A549 (cell line): ENCODE results near the gene NOS1. TPM values are rescaled to one million over a fixed set of nuclear protein-coding genes. Genes with fewer than 3 reads are reported as not detected.
A peak's percentile ranks its signal among the peaks of the same experiment; 100 is the strongest.
"Not testable (repeated sequence)": the region's sequence is repeated elsewhere in the genome, so short reads cannot be mapped to it uniquely, and the experiment has no call there.

Source experiments
- ATAC-seq, 2 experiments: fragments of 200-7000 bp in 1 of 2; fragments of >200 bp in 1 of 2; cut with Nextera tagmentation in 1 of 2; cut with Tn5 transposase in 1 of 2; 3 replicates each; pipeline versions ENCODE4 v1.8.0 to v1.9.1; 2018 to 2020; ENCODE audit warnings: mild to moderate bottlenecking in 1 of 2, moderate library complexity in 1 of 2
- CTCF ChIA-PET: fragments of 300-600 bp; sonication (Branson Sonifier 250); formaldehyde crosslinking; extraction: SDS; loops from one replicate; lab custom pipeline; 2021; ENCODE audit warnings: antibody characterized with exemption, inconsistent platforms; lab: Yijun Ruan, JAX
- POLR2A ChIA-PET: fragments of 350-600 bp; formaldehyde crosslinking; extraction: SDS; loops from one replicate; lab custom pipeline; 2021; ENCODE audit warnings: antibody characterized with exemption, inconsistent platforms; lab: Yijun Ruan, JAX
- DNase-seq, 2 experiments: peaks; one replicate each; pipeline versions ENCODE4 v3.0.0 to v3.0.0-alpha.2; 2011 to 2016; ENCODE audit warnings: low read depth in 1 of 2, low spot score in 1 of 2
- FAIRE-seq: peaks from 2 replicates; lab custom pipeline; 2011; peaks lifted over from hg19 to GRCh38; lab: Jason Lieb, UNC
- H3K27ac ChIP-seq, 2 experiments: fragments of >200 bp; sonication (Bioruptor Twin); formaldehyde crosslinking; 3 replicates each; pipeline ENCODE4 v1.5.1; 2016 to 2017
- H3K4me1 ChIP-seq: fragments of >200 bp; sonication (Bioruptor Twin); formaldehyde crosslinking; 3 replicates; pipeline ENCODE4 v1.6.1; 2016
- H3K4me2 ChIP-seq: fragments of >200 bp; sonication (Bioruptor Twin); formaldehyde crosslinking; 3 replicates; pipeline ENCODE4 v1.6.1; 2016
- H3K4me3 ChIP-seq: fragments of >200 bp; sonication (Bioruptor Twin); formaldehyde crosslinking; 3 replicates; pipeline ENCODE4 v1.5.1; 2016
- H3K9me3 ChIP-seq: fragments of >200 bp; sonication (Bioruptor Twin); formaldehyde crosslinking; 3 replicates; pipeline ENCODE4 v1.6.1; 2016
- BHLHE40 ChIP-seq: IDR thresholded peaks from 2 replicates; pipeline ENCODE4 v1.6.1; 2012; ENCODE audit warnings: low read depth, low read length, inconsistent platforms
- CEBPB ChIP-seq, 2 experiments: fragments of >200 bp in 1 of 2; sonication (Bioruptor Twin) in 1 of 2; formaldehyde crosslinking in 1 of 2; IDR thresholded peaks; 2 replicates each; pipeline ENCODE4 v1.6.1; 2012 to 2016
- EHF ChIP-seq: fragments of 250-450 bp; sonication (Bioruptor Pico); IDR thresholded peaks from 2 replicates; pipeline ENCODE4 v1.5.0; 2020; ENCODE audit warnings: mild to moderate bottlenecking
- FOSB ChIP-seq: fragments of 250-450 bp; sonication (Bioruptor Pico); IDR thresholded peaks from 2 replicates; pipeline ENCODE4 v1.5.0; 2020; ENCODE audit warnings: mild to moderate bottlenecking, moderate library complexity
- GATA3 ChIP-seq: IDR thresholded peaks from 2 replicates; pipeline ENCODE4 v1.6.1; 2012; ENCODE audit warnings: borderline replicate concordance
- HES2 ChIP-seq: fragments of >200 bp; sonication (Bioruptor Twin); formaldehyde crosslinking; IDR thresholded peaks from 2 replicates; pipeline ENCODE4 v1.6.1; 2016
- HOXB13 ChIP-seq: fragments of 250-450 bp; sonication (Bioruptor Pico); IDR thresholded peaks from 2 replicates; pipeline ENCODE4 v1.5.0; 2020; ENCODE audit warnings: low read depth, mild to moderate bottlenecking, moderate library complexity
- KDM1A ChIP-seq: fragments of 200-600 bp; sonication (generic); IDR thresholded peaks from 2 replicates; pipeline ENCODE4 v1.6.1; 2016; ENCODE audit warnings: low read depth, mild to moderate bottlenecking
- MAX ChIP-seq: IDR thresholded peaks from 2 replicates; pipeline ENCODE4 v1.6.1; 2012
- MYC ChIP-seq: IDR thresholded peaks from 2 replicates; pipeline ENCODE4 v1.6.1; 2012; ENCODE audit warnings: mild to moderate bottlenecking, inconsistent platforms, low read length, improper control_type of control experiment, borderline replicate concordance
- PHF8 ChIP-seq: fragments of 200-600 bp; sonication (generic); IDR thresholded peaks from 2 replicates; pipeline ENCODE4 v1.6.1; 2016; ENCODE audit warnings: low read depth, mild to moderate bottlenecking, antibody characterized with exemption, moderate library complexity, borderline replicate concordance
- POLR2AphosphoS2 ChIP-seq: conservative IDR thresholded peaks from 2 replicates; pipeline ENCODE4 v1.6.1; 2012; ENCODE audit warnings: low read length, improper control_type of control experiment, inconsistent platforms
- RAD21 ChIP-seq, 2 experiments: fragments of >200 bp in 1 of 2; sonication (Bioruptor Twin) in 1 of 2; formaldehyde crosslinking in 1 of 2; IDR thresholded peaks in 1 of 2; conservative IDR thresholded peaks in 1 of 2; 2 replicates in 1 of 2; 3 replicates in 1 of 2; pipeline ENCODE4 v1.6.1; 2012 to 2018; ENCODE audit warnings: inconsistent platforms in 1 of 2
- RCOR1 ChIP-seq: fragments of 150-350 bp; IDR thresholded peaks from 2 replicates; pipeline ENCODE4 v1.6.1; 2014; ENCODE audit warnings: antibody characterized with exemption, low read length, low read depth
- TFCP2L1 ChIP-seq: fragments of 250-450 bp; sonication (Bioruptor Pico); IDR thresholded peaks from 2 replicates; pipeline ENCODE4 v1.5.0; 2021; ENCODE audit warnings: mild to moderate bottlenecking
- ZSCAN20 ChIP-seq: fragments of 250-450 bp; sonication (Bioruptor Pico); IDR thresholded peaks from 2 replicates; pipeline ENCODE4 v1.8.0; 2022; ENCODE audit warnings: mild to moderate bottlenecking, moderate library complexity
- WGBS: methylation state at CpG from one replicate; pipeline ENCODE4 v1.1.6; 2017; ENCODE audit errors: missing lambda C conversion rate; 5-methylcytosine and 5-hydroxymethylcytosine counted together
- polyA plus RNA-seq, 4 experiments: library from polyadenylated mRNA; depleted of rRNA in 3 of 4; stranded (reverse); fragments of >200 nt; fragmentation: RNase III in 1 of 4; extraction: RNeasy Plus Mini Kit Qiagen cat#74134 plus additional on column Dnase treatment in 1 of 4; gene quantifications; 2 replicates in 3 of 4; 3 replicates in 1 of 4; pipeline ENCODE4 v1.2.3, GENCODE V29; 2011 to 2017
- TF ChIP-seq, protein P1 (sequence below): fragments of >200 bp; sonication (Bioruptor Twin); formaldehyde crosslinking; IDR thresholded peaks from 3 replicates; pipeline ENCODE4 v1.6.1; 2016
- TF ChIP-seq, protein P2 (sequence below): fragments of 450-650 bp; IDR thresholded peaks from 2 replicates; pipeline ENCODE4 v1.6.1; 2014; ENCODE audit warnings: antibody characterized with exemption

NOS1 gene
- polyA plus RNA-seq, 2 of the 4 experiments (the other 2 are of a cell fraction) = 0.10 to 0.39 TPM

DNA sequence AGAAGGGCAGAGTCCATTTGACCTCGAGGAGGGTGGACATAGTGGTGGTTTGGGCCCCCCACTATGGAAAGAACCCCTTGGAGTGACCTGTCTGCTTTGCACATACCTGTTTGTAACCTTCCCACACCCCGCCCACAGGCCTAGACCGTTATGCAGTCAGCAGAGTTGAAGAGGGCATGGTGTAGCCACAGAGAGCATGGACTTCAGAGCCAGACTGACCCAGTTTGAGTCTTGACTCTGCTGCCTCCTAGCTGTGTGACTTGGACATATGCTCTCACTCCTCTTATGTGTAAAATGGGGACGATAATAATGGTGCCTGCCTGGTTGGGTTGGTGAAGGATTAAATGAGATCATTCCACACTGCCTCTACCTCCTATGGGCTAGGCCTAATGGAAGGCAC, 40.9 kb upstream of the NOS1 start:
- ATAC-seq (peak; percentile 26 to 78; a peak in 3 of 6 replicates), DNase-seq (peak in 1 of 2 experiments; percentile 51), FAIRE-seq (no peak)
- Histone ChIP-seq H3K4me3 (no peak overlapping the region), H3K4me1 (no peaks in the 10 kb centered on the region), H3K27ac (no peak overlapping the region), H3K4me2 (no peak overlapping the region), H3K9me3 (peaks cover 9% of the 10 kb centered on the region; the same call in 2 of the 3 replicates)
- 61% methylated on average over 4 of the region's 4 CpGs for WGBS
- CTCF ChIA-PET = no interaction called here
- peak in 1 of 2 experiments; percentile 20; a peak in 1 of 5 replicates for TF ChIP-seq RAD21 (conservative IDR thresholded peaks at IDR 0.05 in 1 of 2, IDR thresholded peaks at IDR 0.05 in 1 of 2)
- TF ChIP-seq MAX = no peak
- TF ChIP-seq, all 56 proteins: peak for 1
- POLR2A ChIA-PET = no interaction called here

DNA sequence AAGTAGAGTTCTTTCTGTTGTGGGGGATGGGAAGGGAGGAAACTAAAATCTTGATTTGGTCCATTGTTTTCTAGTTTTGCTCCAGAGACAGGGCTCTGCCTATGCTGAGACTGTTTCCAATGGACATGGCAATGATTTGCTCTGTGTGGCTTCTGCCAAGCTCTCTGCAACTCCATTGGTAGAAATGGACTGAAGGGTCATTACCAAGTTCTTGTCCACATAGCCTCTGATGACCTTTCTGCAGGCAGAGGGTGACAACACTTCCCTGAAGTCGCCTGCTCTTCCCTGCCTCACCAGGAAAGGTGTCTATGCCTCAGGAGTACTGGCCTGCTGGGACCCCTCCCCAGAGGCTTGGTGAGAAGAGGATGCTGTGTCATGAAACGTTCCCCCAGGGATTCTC, 39.5 kb upstream of the NOS1 start:
- POLR2A ChIA-PET = no interaction called here
- Histone ChIP-seq H3K4me2 (no peak overlapping the region), H3K4me3 (no peak overlapping the region), H3K4me1 (no peaks in the 10 kb centered on the region), H3K9me3 (peaks cover 12% of the 10 kb centered on the region; the same call in 2 of the 3 replicates), H3K27ac (no peak overlapping the region)
- CTCF ChIA-PET = interaction anchor here (1.4 kb wide), 1 partner anchor 34 kb away, joined by 5 read pairs; no protein-coding TSS in a partner anchor
- FAIRE-seq (no peak), ATAC-seq (no peak; a peak in 1 of 6 replicates), DNase-seq (no peak)
- TF ChIP-seq CEBPB (IDR thresholded peaks at IDR 0.05) (no peak), GATA3 (no peak), HOXB13 (CRISPR knock-in tag) (no peak), TFCP2L1 (CRISPR knock-in tag) (no peak), BHLHE40 (no peak), PHF8 (no peak), FOSB (CRISPR knock-in tag) (no peak), EHF (no peak), HES2 (no peak), RCOR1 (no peak), POLR2AphosphoS2 (no peak), ZSCAN20 (CRISPR knock-in tag) (no peak)
- TF ChIP-seq, protein P1, sequence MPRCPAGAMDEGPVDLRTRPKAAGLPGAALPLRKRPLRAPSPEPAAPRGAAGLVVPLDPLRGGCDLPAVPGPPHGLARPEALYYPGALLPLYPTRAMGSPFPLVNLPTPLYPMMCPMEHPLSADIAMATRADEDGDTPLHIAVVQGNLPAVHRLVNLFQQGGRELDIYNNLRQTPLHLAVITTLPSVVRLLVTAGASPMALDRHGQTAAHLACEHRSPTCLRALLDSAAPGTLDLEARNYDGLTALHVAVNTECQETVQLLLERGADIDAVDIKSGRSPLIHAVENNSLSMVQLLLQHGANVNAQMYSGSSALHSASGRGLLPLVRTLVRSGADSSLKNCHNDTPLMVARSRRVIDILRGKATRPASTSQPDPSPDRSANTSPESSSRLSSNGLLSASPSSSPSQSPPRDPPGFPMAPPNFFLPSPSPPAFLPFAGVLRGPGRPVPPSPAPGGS = no peak
- TF ChIP-seq, protein P2, sequence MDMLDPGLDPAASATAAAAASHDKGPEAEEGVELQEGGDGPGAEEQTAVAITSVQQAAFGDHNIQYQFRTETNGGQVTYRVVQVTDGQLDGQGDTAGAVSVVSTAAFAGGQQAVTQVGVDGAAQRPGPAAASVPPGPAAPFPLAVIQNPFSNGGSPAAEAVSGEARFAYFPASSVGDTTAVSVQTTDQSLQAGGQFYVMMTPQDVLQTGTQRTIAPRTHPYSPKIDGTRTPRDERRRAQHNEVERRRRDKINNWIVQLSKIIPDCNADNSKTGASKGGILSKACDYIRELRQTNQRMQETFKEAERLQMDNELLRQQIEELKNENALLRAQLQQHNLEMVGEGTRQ = no peak
- WGBS = 17% methylated on average over 2 of the region's 2 CpGs

GRCh38 chr12:117398482-117398881, 37.1 kb upstream of the NOS1 start:
- ATAC-seq, H3K27ac ChIP-seq, H3K4me1 ChIP-seq, DNase-seq, CTCF ChIA-PET, H3K4me2 ChIP-seq, H3K9me3 ChIP-seq, FAIRE-seq, POLR2A ChIA-PET, H3K4me3 ChIP-seq: not testable (repeated sequence)

DNA sequence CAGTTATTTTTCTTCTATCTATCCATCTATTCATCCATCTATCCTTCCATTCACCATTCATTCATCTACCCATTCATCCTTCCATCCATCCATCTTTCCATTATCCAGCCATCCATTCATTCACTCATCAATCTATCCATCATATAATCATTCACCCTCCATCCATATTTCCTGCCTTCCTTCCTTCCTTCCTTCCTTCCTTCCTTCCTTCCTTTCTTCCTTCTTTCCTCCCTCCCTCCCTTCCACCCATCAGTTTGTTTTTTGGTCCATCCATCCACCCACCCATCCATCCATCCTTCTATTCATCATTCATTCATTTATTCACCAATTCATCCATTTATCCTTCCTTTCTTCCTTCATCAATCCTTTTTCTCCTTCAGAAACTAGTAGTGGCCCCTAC, 34.3 kb upstream of the NOS1 start:
- POLR2A ChIA-PET = no interaction called here
- H3K27ac ChIP-seq = no peak overlapping the region
- ATAC-seq (no peak), DNase-seq (no peak), FAIRE-seq (no peak)
- CTCF ChIA-PET = no interaction called here
- 0 out of 3 replicates have a peak, but pooled peaks cover 7% of the 10 kb centered on the region for H3K9me3 ChIP-seq
- no peaks in the 10 kb centered on the region for H3K4me1 ChIP-seq
- TF ChIP-seq KDM1A = no peak
- TF ChIP-seq MYC = no peak
- no peak for TF ChIP-seq GATA3
- TF ChIP-seq, all 56 proteins: peak for 0
- no peak overlapping the region for H3K4me3 ChIP-seq
- H3K4me2 ChIP-seq = no peak overlapping the region
